ENCODE results near the gene ACIN1. TPM values are rescaled to one million over a fixed set of nuclear protein-coding genes. Genes with fewer than 3 reads are reported as not detected.

ACIN1 gene
- total and polyA plus RNA-seq, 12 donors: 35.7 to 119 (median 68.0) TPM

DNA sequence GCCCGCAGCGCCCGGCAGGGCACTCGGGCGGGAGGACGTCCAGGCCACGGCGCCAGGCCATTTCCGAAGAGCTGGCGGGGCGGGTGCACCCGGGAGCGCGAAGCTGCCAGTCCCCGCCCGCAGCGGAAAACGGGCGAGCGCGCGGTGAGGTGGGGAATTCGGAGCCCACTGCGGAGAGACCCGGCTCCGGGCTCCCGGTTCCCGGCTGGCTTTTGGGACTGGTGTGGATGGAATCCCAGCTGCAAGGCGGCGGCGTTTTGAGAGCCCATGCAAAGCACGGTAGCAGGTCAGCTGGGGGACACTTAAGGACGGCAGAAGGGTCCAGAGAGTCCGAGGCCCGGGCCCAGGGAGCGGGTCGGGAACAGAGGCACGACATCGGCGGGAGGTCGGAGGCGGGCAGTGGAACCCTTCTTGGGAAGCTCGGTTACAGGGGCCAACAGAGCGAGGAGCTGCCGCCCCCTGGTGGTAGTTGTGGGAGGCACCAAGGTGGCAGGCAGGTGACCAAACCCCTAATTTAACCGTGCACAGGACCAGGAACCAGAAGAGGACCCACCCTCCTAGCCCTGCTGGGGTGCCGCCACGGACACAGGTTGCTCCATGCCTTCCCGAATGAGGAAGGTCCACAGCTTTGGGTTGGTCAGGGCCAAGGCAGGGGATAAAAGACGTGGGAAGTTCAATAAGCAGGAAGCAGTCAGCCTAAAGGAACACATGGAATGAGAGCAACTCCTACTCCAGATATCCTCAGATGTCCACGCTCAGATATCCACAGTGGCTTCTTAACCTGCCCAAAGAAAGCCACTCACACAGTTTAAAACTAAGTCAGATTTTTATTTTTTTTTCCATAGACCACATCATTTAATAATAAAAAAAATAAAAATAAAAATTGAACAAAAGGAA lies 36.9 kb downstream of the ACIN1 start:
- peaks cover 5 to 41% (median 25%) of the 10 kb centered on the region in 9 donors for H3K4me1 ChIP-seq
- H3K27me3 ChIP-seq: no peaks in the 10 kb centered on the region
- TF ChIP-seq, protein P1, sequence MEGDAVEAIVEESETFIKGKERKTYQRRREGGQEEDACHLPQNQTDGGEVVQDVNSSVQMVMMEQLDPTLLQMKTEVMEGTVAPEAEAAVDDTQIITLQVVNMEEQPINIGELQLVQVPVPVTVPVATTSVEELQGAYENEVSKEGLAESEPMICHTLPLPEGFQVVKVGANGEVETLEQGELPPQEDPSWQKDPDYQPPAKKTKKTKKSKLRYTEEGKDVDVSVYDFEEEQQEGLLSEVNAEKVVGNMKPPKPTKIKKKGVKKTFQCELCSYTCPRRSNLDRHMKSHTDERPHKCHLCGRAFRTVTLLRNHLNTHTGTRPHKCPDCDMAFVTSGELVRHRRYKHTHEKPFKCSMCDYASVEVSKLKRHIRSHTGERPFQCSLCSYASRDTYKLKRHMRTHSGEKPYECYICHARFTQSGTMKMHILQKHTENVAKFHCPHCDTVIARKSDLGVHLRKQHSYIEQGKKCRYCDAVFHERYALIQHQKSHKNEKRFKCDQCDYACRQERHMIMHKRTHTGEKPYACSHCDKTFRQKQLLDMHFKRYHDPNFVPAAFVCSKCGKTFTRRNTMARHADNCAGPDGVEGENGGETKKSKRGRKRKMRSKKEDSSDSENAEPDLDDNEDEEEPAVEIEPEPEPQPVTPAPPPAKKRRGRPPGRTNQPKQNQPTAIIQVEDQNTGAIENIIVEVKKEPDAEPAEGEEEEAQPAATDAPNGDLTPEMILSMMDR (IDR thresholded peaks at IDR 0.05): peak; percentile 94 to 98 (median 96)
- WGBS, 2 donors: 1 to 2% methylated on average over 46 to 51 of the region's 51 CpGs
- H3K9me3 ChIP-seq: no peaks in the 10 kb centered on the region
- H3K27ac ChIP-seq: peak overlapping the region in 8 of 10 donors; percentile 39 to 68 (median 54)
- H3K36me3 ChIP-seq: peaks cover 0 to 50% (median 43%) of the 10 kb centered on the region in 9 donors
- intact Hi-C loops (cut with DNase I): loop anchor here (1.0 to 10.0 kb wide), 8 partner anchors 63 to 503 kb away; no protein-coding TSS in a partner anchor
- H3K4me3 ChIP-seq: peak overlapping the region; percentile 48 to 91 (median 72)
- ATAC-seq: peak; percentile 63 to 84 (median 80)
- peak; percentile 88 for DNase-seq

GRCh38 chr14:23056956-23057756 lies 37.8 kb downstream of the ACIN1 start, which contains the start of gene CDH24:
Gene CDH24, minus strand, starts transcription at chr14:23057520. Its CDS starts 1,787 bp downstream, at chr14:23055733.
- H3K4me1 ChIP-seq: peaks cover 1 to 33% (median 21%) of the 10 kb centered on the region in 9 donors
- peaks cover 0 to 42% (median 34%) of the 10 kb centered on the region in 9 donors for H3K36me3 ChIP-seq
- 3 to 5% methylated on average over 27 to 72 of the region's 73 CpGs for WGBS, 2 donors
- TF ChIP-seq, protein P1 (IDR thresholded peaks at IDR 0.05): peak in 1 of 9 donors; percentile 8
- peak within 1 kb of the TSS in 8 of 10 donors; percentile 39 to 68 (median 62) for H3K27ac ChIP-seq
- intact Hi-C loops (cut with DNase I): loop anchor here in 5 of 10 donors (2.0 to 10.0 kb wide), 4 partner anchors 70 to 502 kb away; no protein-coding TSS in a partner anchor
- H3K27me3 ChIP-seq: no peaks in the 10 kb centered on the region
- peak; percentile 61 to 76 for DNase-seq
- H3K4me3 ChIP-seq: peak within 1 kb of the TSS; percentile 48 to 91 (median 72)
- ATAC-seq: peak; percentile 5 to 84 (median 48)
- H3K9me3 ChIP-seq: no peaks in the 10 kb centered on the region

DNA sequence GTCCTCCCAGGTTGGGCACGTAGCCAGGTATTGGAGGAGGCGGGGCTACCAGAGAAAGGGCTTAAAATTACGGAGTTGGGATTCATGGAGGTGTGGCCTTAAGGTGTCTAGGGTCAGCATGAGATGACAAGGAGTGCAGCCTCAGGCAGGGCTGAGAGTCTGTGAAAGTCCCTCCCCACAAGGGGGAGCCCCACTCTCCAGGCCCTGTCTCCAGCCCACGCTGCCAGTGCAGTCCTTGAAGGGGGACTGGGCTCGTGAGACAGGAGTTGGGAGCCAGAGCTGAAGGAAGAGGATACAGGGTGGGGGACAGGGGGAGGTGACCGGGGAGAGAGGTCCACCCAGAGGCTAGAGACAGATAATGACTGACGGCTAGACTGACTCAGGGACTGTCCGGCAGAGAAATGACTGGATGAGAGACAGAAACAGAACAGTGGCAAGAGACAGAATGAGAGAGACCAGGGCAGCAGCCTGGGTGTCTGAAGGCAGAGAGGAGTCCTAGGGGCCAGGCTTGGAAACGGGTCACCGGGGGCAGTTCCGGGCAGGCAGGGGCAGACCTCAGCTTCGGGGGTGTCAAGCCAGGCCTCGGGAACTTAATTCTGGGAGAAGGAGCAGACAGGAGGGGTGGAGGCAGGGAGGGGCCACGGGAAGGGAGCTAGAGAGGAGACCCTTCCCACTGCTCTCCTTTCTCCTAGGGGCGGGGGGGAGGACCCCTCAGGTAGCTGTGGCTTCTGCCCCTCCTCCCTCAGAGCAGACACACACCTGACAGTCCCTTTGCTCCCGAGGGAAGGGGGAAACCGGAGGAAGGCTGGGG lies 38.6 kb downstream of the ACIN1 start:
- Histone ChIP-seq H3K27ac (peak overlapping the region in 3 of 10 donors; percentile 1 to 65 (median 35)), H3K36me3 (peaks cover 0 to 34% (median 29%) of the 10 kb centered on the region in 9 donors), H3K9me3 (no peaks in the 10 kb centered on the region), H3K27me3 (no peaks in the 10 kb centered on the region), H3K4me3 (peak overlapping the region in 9 of 10 donors; percentile 64 to 91 (median 74)), H3K4me1 (peaks cover 0 to 28% (median 18%) of the 10 kb centered on the region in 9 donors)
- 14 to 15% methylated on average over 17 of the region's 17 CpGs for WGBS, 2 donors
- TF ChIP-seq, protein P1 (IDR thresholded peaks at IDR 0.05): peak; percentile 38 to 78 (median 68)
- ATAC-seq (peak in 7 of 8 donors; percentile 32 to 64 (median 56)), DNase-seq (peak; percentile 54 to 60)
- intact Hi-C loops (cut with DNase I): loop anchor here in 5 of 10 donors (2.0 to 10.0 kb wide), 4 partner anchors 69 to 502 kb away; no protein-coding TSS in a partner anchor

All from heart right ventricle (tissue), 16 donors.